Activated CD4-positive, CD25-positive, alpha-beta regulatory T cell treated with anti-CD3 and anti-CD28 coated beads, Interleukin-2, amount 50 U/mL, for 16 hours (primary cell): Measurements from ENCODE around the gene KLHL36.
"Not testable (repeated sequence)": the region's sequence is repeated elsewhere in the genome, so short reads cannot be mapped to it uniquely, and the experiment has no call there.

Source experiments
- DNase-seq: peaks from one replicate; pipeline ENCODE4 v3.0.0-alpha.2; 2020; ENCODE audit warnings: low read depth, low spot score

Gene KLHL36

DNA sequence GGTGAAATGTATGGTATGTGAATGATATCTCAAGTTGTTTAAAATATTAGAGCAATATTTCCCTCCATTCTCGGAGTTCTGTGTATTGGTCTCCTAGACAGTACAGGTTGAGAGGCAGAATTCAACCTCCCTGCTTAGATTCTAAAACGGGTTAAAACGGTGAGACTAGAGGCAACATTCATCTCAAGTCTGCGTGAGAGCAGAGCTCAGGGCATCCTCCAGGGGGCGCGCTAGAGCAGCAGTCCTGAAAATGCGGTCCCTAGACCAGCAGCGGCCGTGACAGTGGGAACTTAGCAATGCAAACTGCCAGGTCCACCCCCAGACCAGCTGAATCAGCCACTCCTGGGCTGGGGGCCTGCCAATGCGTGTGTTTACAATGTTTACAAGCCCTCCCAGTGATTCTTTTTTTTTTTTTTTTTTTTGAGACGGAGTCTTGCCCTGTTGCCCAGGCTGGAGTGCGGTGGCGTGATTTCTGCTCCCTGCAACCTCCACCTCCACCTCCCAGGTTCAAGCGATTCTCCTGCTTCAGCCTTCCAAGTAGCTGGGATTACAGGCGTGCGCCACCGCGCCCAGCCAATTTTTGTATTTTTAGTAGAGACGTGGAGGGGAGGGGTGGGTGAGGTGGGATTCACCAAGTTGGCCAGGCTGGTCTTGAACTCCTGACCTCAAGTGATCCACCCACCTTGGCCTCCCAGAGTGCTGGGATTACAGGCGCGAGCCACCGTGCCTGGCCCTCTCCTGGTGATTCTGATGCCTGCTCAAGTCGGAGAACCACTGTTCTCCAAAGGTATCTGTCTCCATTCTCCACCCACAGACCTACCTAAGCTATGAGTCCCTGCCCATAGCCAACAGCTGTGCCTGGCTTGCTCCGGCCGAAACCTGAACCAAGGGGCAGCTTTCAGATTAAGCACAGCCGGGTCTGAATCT is 24.2 kb downstream of the KLHL36 start:
- peak; percentile 69 for DNase-seq

DNA sequence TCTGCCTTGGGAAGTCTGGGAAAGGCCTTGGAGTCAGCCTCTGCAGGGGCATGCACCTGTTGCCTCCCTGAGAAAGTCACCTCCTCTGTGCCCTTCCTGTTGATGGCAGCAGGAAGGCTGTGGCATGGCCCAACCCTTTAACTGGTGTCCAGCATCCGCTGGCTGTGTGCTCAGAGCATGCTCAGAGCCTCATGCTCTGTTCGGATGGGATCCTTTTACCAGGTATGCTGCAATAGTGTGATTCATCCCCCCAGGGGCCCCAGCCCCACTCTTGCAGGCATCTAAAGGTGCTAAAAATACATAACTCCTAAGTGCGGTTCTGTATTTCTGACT is 24.9 kb downstream of the KLHL36 start:
- DNase-seq, result no peak

- no peak for DNase-seq
These were observed 25.2 kb downstream of the KLHL36 start for GRCh38 chr16:84673561-84673960.

DNA sequence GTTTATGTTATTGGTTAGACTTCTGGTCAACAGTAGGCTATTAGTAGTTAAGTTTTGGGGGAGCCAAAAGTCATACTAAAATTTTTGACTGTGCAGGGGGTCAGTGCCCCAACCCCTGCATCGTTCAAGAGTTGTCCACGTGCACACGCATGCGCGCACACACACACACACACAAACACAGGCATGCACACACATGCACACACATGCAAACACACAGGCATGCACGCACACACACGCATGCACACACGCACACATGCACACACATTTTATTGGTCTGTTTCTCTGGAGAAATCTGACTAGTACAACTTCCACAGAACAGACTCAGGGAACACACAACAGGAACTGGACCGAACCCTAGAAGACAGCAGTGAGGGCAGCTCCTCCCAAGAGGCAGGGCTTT is 27.1 kb downstream of the KLHL36 start:
- DNase-seq, result no peak

- no peak for DNase-seq
These were observed 27.6 kb downstream of the KLHL36 start for GRCh38 chr16:84675884-84676283.

DNA sequence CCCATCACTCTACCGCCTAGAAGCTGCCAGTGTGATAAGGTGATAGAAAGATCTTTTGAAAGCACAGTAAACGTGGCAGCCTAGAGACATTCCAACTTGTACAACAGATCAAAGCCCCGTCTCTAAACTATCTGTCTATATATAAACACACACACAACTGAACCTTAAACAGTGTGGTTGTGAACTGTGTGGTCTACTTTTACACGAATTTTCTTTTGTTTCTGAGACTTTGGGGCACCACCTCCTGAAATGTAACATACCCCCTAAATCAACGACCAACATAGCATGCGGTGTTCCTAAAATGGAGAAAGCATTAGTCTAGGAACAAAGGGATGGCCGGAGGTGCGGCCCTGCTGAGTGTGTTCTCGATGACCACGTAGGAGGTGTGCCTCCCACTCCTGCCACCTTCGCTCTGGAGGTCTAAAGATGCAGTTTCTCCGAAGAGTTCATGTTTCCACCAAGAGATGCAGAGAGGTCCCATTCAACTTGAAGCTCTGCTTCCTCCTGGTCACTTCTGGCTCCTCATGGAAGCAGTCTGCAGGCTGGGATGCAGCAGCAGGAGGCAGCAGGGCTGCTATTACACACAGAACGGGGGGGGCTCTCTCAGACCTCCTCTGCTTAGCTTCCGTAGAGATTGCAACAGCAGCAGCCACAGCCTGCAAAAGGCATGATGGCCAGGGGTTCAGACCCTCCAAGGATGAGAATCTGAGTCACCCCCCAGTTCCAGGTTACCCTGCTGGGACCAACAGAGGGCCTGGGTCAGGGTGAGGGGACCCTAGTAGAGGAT is 28.9 kb downstream of the KLHL36 start:
- DNase-seq, result no peak

DNA sequence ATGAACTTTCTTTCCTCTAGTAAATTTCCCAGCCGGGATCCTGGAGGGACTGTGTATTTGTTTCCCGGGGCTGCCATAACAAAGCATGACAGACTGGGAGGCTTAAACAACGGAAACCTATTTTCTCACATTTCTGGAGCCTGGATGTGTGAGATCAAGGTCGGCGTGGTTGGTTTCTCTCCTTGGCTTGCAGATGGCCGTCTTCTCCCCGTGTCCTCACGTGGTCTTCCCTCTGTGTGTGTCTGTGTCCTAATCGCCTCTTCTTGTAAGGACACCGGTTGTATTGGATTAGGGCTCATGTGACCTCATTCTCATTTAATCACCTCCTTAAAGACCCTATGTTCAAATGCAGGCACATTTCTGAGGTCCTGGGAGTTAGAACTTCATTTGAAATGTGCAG is 29.5 kb downstream of the KLHL36 start:
- DNase-seq, result no peak

DNA sequence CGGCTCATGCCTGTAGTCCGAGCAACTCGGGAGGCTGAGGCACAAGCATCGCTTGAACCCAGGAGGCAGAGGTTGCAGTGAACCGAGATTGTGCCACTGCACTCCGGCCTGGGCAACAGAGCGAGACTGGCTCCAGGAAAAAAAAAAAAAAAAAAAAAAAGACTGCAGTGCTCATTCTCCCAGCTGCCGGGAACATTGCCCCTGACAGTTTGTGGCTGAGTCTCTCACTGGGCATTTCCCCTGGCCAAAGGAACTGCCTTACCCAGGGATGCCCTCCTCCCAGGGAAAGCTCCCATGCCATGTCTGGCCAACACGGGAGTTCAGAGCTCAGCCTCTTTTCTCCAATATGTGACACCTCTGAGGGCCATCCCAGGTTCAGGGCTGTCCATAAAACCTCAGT is 30.2 kb downstream of the KLHL36 start:
- no peak for DNase-seq

DNA sequence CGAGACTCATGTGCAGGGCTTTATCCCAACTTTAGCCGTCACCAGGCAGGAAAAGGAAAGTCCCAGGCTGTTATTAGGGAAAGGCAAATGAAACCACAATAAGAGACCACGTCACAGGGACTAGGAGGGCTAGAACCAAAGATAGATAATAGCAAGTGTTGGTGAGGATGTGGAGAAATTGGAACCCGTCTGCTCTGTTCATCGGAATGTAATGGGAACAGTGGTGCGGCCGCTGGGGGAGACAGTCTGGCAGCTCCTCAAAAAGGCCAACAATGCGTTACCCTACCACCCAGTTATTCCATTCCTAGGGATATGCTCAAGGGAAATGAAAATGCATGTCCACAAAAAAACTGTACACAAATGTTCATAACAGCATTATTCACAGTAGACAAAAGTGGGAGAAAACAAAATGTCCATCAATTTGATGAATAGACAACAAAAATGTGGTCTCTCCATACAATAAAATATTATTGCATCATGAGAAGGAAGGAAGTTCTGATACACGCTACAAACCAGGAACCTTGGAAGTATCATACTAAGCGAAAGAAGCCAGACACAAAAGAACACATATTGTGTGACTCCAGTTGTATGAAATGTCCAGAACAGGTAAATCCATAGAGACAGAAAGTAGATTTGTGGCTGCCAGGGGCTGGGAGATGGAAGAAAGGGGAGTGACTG is 32.0 kb downstream of the KLHL36 start:
- DNase-seq, result no peak

DNA sequence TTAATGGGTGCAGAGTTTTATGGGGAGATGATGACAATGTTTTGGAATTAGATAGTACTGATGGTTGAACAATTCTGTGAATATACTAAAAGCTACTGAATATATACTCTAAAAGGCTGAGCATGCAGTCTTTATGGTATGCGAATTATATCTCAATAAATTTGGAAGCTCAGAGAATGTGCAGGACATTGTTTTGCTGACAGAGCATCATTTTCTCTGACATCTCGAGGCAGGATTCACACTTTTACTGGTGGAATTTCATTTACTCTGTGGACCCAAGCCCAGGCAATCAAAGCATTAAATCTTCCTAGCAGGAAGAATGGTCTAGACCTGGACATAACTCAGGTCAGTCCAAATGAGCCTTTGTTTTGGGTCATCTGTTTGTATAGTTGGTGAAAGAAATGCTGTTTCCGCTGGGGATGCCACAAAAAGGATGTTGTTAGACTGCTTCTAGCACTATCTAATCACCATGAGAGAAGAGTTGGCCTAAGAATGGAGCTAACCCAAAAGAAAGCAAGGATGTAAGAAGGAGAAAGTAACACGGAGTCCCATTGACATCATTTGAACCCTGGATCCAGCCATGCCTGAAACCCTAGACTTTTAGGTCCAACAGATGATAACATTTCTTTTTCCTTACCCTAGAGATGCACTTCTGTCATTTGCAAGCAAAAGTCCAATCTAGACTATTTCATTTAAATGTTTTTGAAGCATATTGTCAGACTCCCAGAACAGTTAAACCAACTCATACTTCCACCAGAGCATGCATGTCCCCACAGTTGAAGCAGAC is 32.7 kb downstream of the KLHL36 start:
- DNase-seq, result no peak

DNA sequence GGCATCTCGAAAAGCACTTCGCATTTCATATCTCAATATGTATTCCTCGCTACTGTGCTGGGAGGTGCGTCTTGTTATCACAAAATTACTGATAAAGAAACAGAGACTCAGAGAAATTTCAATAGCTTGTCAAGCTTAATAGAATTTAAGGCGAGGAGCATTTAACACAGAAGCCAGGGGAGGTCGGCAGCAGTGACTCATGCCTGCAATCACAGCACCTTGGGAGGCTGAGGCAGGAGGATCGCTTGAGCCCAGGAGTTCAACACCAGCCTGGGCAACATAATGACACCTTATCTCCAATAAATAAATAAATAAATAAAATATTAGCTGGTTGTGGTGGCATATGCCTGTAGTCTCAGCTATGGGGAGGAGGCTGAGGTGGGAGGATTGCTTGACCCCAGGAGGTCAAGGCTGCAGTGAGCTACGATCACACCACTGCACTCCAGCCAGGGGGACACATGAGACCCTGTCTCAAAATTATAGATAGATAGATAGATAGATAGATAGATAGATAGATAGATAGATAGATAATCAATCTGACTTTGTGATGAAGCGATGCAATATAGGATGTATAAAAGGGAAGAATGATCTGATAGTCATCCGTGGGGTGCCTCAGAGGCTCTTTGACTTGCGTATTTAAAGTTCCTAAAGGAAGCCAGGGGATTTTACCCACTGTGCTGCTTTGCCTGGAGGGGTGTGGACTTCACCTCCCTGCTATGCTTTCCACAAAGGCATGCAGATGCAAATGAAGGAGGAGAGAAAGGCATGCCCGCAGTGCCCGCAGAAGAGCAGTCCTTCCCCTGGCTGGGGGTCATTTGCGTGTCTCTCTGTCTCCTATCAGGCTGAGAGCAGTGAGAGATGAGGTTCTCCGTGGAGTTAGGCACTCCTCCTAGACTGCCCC is 35.6 kb downstream of the KLHL36 start:
- DNase-seq, result no peak

DNA sequence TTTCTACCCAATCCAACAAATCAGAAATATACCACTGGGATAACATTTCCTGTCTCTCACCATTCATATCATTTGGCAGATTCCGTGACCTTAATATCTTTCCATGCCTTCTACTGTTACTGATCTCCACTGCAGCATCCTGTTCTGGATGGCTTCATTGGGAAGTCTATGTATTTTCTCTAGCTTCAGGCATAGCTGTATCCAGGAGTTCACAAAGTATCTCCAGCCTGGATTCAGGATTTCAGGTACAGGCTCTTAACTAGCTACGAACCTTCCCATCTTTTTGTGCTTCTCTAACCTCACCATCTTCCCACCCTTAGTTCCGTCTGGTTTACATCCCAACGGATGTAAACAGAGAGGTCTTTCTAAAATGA is 36.3 kb downstream of the KLHL36 start:
- DNase-seq, result no peak

DNA sequence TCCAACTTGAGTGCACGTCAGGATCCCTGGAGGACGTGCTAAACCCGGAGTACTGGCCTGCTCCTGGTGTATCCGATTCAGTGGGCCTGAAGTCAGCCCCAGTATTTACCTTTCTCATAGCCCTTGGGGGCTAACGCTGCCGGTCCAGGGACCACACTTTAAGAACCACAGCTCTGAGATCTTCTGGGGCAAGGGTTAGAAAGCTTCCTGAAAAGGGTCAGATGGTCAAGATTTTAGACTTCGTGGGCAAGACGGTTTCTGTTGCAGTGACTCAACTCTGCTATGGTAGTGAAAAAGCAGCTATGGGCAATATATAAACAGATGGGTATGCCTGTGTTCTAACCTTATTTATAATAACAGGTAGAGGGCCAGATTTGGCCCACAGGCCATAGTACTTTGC is 36.9 kb downstream of the KLHL36 start:
- no peak for DNase-seq

DNA sequence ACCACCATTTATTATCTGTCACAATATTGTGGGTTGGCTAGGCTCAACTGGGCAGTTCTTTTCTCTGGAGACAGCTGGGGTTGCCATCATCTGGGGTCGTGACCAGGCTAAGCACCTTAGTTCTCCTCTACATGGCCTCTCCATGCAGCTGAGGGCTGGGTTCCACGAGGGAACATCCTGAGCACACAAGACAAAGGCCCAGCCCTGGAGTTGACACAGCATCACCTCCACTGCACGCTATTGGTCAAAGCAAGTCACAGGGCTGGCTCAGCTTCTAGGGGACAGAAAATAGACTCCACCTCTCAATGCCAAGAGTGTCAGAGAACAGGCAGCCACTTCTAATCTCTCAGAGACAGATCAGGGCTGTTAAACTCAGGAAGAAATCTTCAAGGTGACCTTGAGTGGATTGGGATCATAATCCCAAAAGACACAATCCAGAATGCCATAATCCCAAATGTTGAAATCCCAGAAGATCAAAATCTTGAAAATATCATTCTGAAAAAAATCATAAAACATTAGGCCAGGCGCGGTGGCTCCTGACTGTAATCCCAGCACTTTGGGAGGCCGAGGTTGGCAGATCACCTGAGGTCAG is 38.5 kb downstream of the KLHL36 start:
- no peak for DNase-seq

DNA sequence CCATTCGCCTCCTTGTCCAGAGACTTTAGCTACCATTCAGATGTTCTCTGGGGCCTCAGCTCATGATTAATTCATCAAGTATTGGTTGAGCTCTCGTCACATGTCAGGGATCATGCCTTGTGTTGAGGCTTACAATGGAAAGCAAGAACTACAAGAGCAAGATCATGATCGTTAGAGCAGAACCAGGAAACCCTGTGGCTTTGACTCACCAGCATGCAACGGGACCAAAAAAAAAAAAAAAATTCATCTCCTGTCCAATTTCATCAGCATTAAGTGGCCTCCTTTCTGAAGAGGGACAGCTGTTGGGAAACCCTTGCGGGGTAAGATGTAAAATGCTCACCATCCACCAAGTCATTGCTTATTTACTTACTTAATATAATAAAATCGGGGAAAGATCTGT is 39.4 kb downstream of the KLHL36 start:
- no peak for DNase-seq

GRCh38 chr16:84688163-84688562 is 39.9 kb downstream of the KLHL36 start:
- not testable (repeated sequence) for DNase-seq

DNA sequence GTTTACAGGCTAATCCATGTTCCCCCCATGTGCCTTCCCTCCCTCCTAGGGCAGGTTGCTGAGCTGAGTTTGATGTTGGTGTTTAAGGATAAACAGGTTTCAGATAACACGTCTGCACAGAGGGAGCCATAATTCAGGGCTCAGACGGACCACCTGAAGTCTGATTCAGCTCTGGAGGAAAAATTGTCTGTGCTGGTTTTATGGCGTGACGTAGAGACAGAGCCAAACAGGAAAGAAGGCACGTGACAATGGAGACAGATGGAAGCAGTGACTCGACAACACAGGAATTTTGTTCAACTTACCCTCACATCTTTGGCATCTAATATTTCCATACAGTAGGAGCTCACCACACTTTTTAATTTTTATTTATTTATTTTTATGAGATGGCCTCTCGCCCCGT is 40.8 kb downstream of the KLHL36 start:
- no peak for DNase-seq

- DNase-seq, result no peak
These were observed 41.9 kb downstream of the KLHL36 start for GRCh38 chr16:84690088-84690819.

- no peak for DNase-seq
These were observed 44.3 kb downstream of the KLHL36 start for GRCh38 chr16:84692451-84693214.
